WERI-Rb-1 (cell line): Measurements from ENCODE around the gene KIF1B.

Source experiments
- DNase-seq: peaks from one replicate; pipeline ENCODE4 v3.0.0-alpha.2; 2020
- H3K27ac ChIP-seq: fragments of 250-450 bp; sonication (Bioruptor Pico); 2 replicates; pipeline ENCODE4 v1.5.1; 2020; ENCODE audit warnings: mild to moderate bottlenecking, moderate library complexity
- H3K27me3 ChIP-seq: fragments of 250-450 bp; sonication (Bioruptor Pico); 2 replicates; pipeline ENCODE4 v1.5.1; 2021; ENCODE audit warnings: mild to moderate bottlenecking, low read depth, moderate library complexity; ENCODE audit not compliant: insufficient read depth, severe bottlenecking
- H3K36me3 ChIP-seq: fragments of 250-450 bp; sonication (Bioruptor Pico); 2 replicates; pipeline ENCODE4 v1.5.1; 2020; ENCODE audit warnings: mild to moderate bottlenecking, moderate library complexity
- H3K4me3 ChIP-seq: 2 replicates; pipeline ENCODE4 v1.5.1; 2011; ENCODE audit warnings: low read depth, mild to moderate bottlenecking, control low read depth, low read length
- H3K9me3 ChIP-seq: fragments of 250-450 bp; sonication (Bioruptor Pico); 2 replicates; pipeline ENCODE4 v1.5.1; 2021; ENCODE audit warnings: mild to moderate bottlenecking, moderate library complexity; ENCODE audit not compliant: severe bottlenecking
- CTCF ChIP-seq: IDR thresholded peaks from 2 replicates; pipeline ENCODE4 v1.5.1; 2011; ENCODE audit warnings: low read depth, mild to moderate bottlenecking, control low read depth, inconsistent platforms, low read length

KIF1B gene

GRCh38 chr1:10353282-10353681 is 142.9 kb downstream of the KIF1B start:
- no peak overlapping the region for H3K4me3 ChIP-seq
- no peak for TF ChIP-seq CTCF
- no peaks in the 10 kb centered on the region for H3K27me3 ChIP-seq
- no peaks in the 10 kb centered on the region for H3K9me3 ChIP-seq
- no peak for DNase-seq
- peaks cover 58% of the 10 kb centered on the region for H3K36me3 ChIP-seq
- H3K27ac ChIP-seq: no peak overlapping the region

- no peak overlapping the region for H3K27ac ChIP-seq
- H3K27me3 ChIP-seq: no peaks in the 10 kb centered on the region
- TF ChIP-seq CTCF: no peak
- H3K36me3 ChIP-seq: peaks cover 54% of the 10 kb centered on the region
- no peaks in the 10 kb centered on the region for H3K9me3 ChIP-seq
- H3K4me3 ChIP-seq: no peak overlapping the region
- DNase-seq: no peak
These were observed 143.3 kb downstream of the KIF1B start for GRCh38 chr1:10353693-10354092.

GRCh38 chr1:10360045-10360444 is 149.7 kb downstream of the KIF1B start:
- no peak for DNase-seq
- H3K4me3 ChIP-seq: no peak overlapping the region
- no peak for TF ChIP-seq CTCF
- H3K27ac ChIP-seq: no peak overlapping the region
- H3K9me3 ChIP-seq: no peaks in the 10 kb centered on the region
- no peaks in the 10 kb centered on the region for H3K27me3 ChIP-seq
- H3K36me3 ChIP-seq: peaks cover 54% of the 10 kb centered on the region

- H3K36me3 ChIP-seq: peaks cover 65% of the 10 kb centered on the region
- no peak for DNase-seq
- no peak for TF ChIP-seq CTCF
- no peak overlapping the region for H3K4me3 ChIP-seq
- H3K27me3 ChIP-seq: no peaks in the 10 kb centered on the region
- no peak overlapping the region for H3K27ac ChIP-seq
- no peaks in the 10 kb centered on the region for H3K9me3 ChIP-seq
These were observed 151.1 kb downstream of the KIF1B start for GRCh38 chr1:10361515-10361914.

GRCh38 chr1:10368194-10368593 is 157.8 kb downstream of the KIF1B start:
- H3K27me3 ChIP-seq: no peaks in the 10 kb centered on the region
- no peak overlapping the region for H3K27ac ChIP-seq
- H3K9me3 ChIP-seq: no peaks in the 10 kb centered on the region
- TF ChIP-seq CTCF: no peak
- peaks cover 84% of the 10 kb centered on the region for H3K36me3 ChIP-seq
- no peak overlapping the region for H3K4me3 ChIP-seq
- no peak for DNase-seq

GRCh38 chr1:10374442-10374860 is 164.1 kb downstream of the KIF1B start:
- no peak overlapping the region for H3K4me3 ChIP-seq
- no peak for DNase-seq
- no peak overlapping the region for H3K27ac ChIP-seq
- peaks cover 87% of the 10 kb centered on the region for H3K36me3 ChIP-seq
- no peak for TF ChIP-seq CTCF
- H3K27me3 ChIP-seq: no peaks in the 10 kb centered on the region
- no peaks in the 10 kb centered on the region for H3K9me3 ChIP-seq
